Thoracic aorta (tissue), 2 donors: Measurements from ENCODE around the gene ALKBH3. TPM values are rescaled to one million over a fixed set of nuclear protein-coding genes. Genes with fewer than 3 reads are reported as not detected.

Experiments
- ATAC-seq: fragments of 150-250 bp; one replicate; pipeline ENCODE4 v1.8.0; 2017; ENCODE audit warnings: low read depth; ENCODE audit not compliant: insufficient number of reproducible peaks, low FRiP score
- DNase-seq: peaks from one replicate; pipeline ENCODE4 v3.0.0-alpha.2; 2020; ENCODE audit warnings: low spot score
- H3K27ac ChIP-seq, 2 donors: fragments of 200-600 bp; sonication (generic); 1 replicate in 1 of 2; 2 replicates in 1 of 2; pipeline ENCODE4 v1.5.1; 2016; ENCODE audit warnings: mild to moderate bottlenecking in 2 of 2, moderate library complexity in 2 of 2
- H3K27me3 ChIP-seq: fragments of 200-600 bp; sonication (generic); replicated peaks from 2 replicates; pipeline ENCODE4 v1.6.0; 2016; ENCODE audit warnings: mild to moderate bottlenecking; ENCODE audit not compliant: insufficient read depth
- H3K36me3 ChIP-seq: fragments of 200-600 bp; sonication (generic); one replicate; pipeline ENCODE4 v1.5.1; 2016
- H3K4me1 ChIP-seq, 2 donors: fragments of 200-600 bp; sonication (generic); 1 replicate in 1 of 2; 2 replicates in 1 of 2; pipeline versions ENCODE4 v1.5.1 to v1.6.0; 2016; ENCODE audit warnings: low read depth in 2 of 2, mild to moderate bottlenecking in 1 of 2; ENCODE audit not compliant: control insufficient read depth in 1 of 2
- H3K4me3 ChIP-seq: fragments of 200-600 bp; sonication (generic); 2 replicates; pipeline ENCODE4 v1.5.1; 2016; ENCODE audit warnings: mild to moderate bottlenecking
- H3K9me3 ChIP-seq: fragments of 200-600 bp; sonication (generic); 2 replicates; pipeline ENCODE4 v1.5.1; 2016
- total RNA-seq, 2 donors: library from RNA; depleted of rRNA; stranded (reverse); fragments of >200 nt; gene quantifications; one replicate each; pipeline versions ENCODE4 v1.1.0 to v1.2.3, GENCODE V29; 2016
- TF ChIP-seq, protein P1 (sequence below): fragments of 200-600 bp; sonication (generic); IDR thresholded peaks from one replicate; pipeline ENCODE4 v1.5.1; 2019; ENCODE audit warnings: antibody characterized with exemption

ALKBH3 gene
- total RNA-seq, 2 donors from 2014 or later = 28.1 to 65.5 TPM

DNA sequence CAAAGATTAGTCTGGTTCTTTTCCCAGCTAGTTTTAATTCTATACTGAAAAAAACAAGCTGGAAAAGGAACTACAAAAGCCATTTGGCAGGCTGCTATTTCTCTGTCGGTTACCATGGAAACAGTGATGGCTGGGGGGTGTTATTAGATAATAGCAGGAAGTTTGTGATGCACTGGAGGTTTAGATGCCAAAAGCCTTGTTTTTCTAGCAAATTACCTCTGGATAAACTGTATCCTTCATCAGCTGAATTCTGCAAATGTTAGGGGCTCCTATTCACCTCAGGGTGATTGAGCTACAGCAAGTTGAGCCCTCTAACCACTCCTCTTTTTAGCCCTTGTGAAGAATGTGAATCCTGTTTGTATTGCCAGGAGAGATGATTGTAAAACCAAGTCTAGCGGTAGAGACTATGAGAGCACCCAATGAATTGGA is 25.2 kb downstream of the ALKBH3 start:
- H3K27me3 ChIP-seq = no peaks in the 10 kb centered on the region
- H3K9me3 ChIP-seq = no peaks in the 10 kb centered on the region
- H3K27ac ChIP-seq = peak overlapping the region; percentile 33 to 38
- peak; percentile 33 for ATAC-seq
- peaks cover 10 to 16% of the 10 kb centered on the region in 2 donors for H3K4me1 ChIP-seq
- no peak overlapping the region for H3K4me3 ChIP-seq
- peaks cover 11% of the 10 kb centered on the region for H3K36me3 ChIP-seq
- TF ChIP-seq, protein P1, sequence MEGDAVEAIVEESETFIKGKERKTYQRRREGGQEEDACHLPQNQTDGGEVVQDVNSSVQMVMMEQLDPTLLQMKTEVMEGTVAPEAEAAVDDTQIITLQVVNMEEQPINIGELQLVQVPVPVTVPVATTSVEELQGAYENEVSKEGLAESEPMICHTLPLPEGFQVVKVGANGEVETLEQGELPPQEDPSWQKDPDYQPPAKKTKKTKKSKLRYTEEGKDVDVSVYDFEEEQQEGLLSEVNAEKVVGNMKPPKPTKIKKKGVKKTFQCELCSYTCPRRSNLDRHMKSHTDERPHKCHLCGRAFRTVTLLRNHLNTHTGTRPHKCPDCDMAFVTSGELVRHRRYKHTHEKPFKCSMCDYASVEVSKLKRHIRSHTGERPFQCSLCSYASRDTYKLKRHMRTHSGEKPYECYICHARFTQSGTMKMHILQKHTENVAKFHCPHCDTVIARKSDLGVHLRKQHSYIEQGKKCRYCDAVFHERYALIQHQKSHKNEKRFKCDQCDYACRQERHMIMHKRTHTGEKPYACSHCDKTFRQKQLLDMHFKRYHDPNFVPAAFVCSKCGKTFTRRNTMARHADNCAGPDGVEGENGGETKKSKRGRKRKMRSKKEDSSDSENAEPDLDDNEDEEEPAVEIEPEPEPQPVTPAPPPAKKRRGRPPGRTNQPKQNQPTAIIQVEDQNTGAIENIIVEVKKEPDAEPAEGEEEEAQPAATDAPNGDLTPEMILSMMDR = no peak
- no peak for DNase-seq

DNA sequence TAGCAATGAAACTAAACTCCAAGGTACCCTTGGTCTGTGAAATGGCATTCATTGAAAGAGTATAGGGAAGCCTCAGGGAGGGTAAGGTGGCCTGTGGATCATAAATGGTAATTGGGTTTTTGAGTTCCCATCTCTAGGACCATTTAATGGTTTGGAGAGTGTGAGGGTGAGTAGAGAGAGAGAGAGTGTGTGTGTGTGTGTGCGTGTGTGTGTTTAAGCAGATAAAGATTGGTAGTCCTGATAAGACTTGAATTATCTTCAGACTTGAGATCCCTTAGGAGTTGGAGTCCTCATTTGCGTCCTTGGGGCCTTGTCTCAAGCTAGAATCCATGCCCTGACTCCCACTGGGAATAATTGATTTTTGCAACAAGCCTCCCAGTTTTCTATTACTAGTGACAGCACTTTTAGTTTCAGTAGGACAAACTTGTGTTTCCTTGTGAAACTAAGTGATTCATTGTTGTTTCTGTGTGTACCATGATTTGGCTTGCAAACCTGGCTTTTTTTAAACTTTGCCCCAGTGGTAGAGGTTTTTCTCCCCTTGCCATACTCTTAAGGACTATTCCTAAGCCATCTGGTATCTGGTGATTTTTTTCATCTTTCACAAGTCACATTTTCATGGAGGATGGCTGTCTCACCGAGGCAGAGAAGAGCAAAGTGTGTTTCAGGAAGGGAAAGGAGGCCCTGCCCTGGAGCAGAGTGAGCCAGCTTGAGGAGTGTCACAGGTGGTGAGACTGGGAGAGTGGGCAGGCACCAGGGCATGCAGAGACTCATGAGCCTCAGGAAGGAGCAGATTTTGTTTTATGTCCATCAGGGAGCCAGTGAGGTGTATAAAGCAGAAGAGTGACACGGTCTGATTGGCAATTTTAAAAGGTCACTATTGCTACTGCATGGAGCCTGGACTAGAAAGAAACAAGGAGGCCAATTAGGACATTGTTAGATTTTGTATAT is 26.7 kb downstream of the ALKBH3 start:
- H3K27ac ChIP-seq = no peak overlapping the region
- no peak for ATAC-seq
- DNase-seq = no peak
- H3K9me3 ChIP-seq = no peaks in the 10 kb centered on the region
- no peak overlapping the region for H3K4me3 ChIP-seq
- H3K36me3 ChIP-seq = no peaks in the 10 kb centered on the region
- H3K27me3 ChIP-seq = no peaks in the 10 kb centered on the region
- peaks cover 10 to 16% of the 10 kb centered on the region in 2 donors for H3K4me1 ChIP-seq
- TF ChIP-seq, protein P1 = no peak

DNA sequence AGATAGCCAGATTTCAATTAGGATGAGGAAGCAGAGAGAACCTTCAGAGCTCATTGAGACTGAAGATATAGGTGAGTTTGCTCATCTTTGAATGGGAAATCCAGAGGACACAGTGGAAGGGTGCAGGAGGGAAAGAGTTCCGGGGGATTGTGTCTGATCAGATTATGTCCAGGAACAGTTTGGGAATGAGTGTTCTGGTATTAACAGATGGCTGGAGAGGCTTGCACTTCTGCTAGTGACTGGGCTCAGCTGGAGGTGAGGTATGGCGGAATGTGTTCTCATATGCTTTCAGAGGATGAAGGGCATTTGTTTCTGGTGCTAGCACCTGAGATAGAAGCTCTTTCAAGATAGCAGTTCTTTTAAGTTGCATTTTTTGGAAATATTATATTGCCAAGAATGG is 27.6 kb downstream of the ALKBH3 start:
- H3K27ac ChIP-seq = no peak overlapping the region

DNA sequence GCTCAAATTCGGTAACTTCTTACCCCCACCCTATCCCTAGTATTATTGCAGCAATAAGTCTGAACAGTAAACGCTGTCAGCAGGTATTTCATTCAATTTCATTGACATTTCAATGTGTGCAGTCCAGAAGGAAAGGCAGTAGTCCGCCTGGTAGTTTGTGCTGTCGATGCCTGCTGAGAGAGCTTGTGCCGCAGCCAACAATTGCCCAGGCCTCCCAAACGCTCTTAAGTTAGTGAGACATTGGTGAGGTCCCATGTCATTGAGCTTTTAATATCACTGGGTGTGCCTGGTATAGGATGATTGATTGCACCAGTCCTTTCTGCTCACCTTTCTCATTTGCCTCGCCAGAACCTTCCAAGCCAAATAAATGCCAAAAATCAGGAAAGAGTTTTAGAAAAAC is 28.1 kb downstream of the ALKBH3 start:
- Histone ChIP-seq H3K4me3 (no peak overlapping the region), H3K27me3 (no peaks in the 10 kb centered on the region), H3K36me3 (no peaks in the 10 kb centered on the region), H3K4me1 (peaks cover 10 to 16% of the 10 kb centered on the region in 2 donors), H3K9me3 (no peaks in the 10 kb centered on the region), H3K27ac (no peak overlapping the region)
- DNase-seq = no peak
- no peak for ATAC-seq
- TF ChIP-seq, protein P1 = no peak

More for the DNA sequence above, 27.6 kb downstream of the ALKBH3 start:
- Histone ChIP-seq H3K36me3 (no peaks in the 10 kb centered on the region), H3K4me3 (no peak overlapping the region), H3K9me3 (no peaks in the 10 kb centered on the region), H3K4me1 (peaks cover 10 to 16% of the 10 kb centered on the region in 2 donors), H3K27me3 (no peaks in the 10 kb centered on the region)
- DNase-seq (no peak), ATAC-seq (no peak)
- TF ChIP-seq, protein P1 = no peak

DNA sequence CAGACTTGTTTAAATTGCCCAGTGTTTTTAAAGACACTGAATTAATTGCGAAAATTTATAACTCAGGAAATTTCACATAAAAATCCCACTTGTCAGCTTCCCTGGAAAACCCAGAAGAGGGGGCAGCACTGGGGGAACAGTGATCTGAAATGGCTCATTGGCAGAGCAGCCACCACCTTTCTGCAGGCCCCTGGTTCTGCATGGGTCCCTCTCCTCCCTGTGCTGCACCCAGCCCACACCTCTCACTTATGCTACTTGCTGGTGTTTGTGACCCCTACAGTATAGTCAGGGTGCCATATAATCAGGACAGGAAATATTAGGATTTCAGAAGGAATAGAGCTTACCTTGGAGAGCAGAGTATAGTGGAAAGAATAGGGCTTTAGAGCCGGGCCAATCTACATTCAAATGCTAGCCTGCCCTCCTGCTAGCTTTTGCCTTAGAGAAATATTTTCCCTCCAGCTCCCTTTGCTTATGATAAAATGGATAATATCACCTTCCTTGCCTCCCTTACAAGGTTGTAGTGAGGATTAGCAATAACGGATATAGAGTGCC is 33.3 kb downstream of the ALKBH3 start:
- ATAC-seq = no peak
- no peak for DNase-seq
- TF ChIP-seq, protein P1 = no peak
- Histone ChIP-seq H3K27ac (no peak overlapping the region), H3K9me3 (no peaks in the 10 kb centered on the region), H3K36me3 (peaks cover 4% of the 10 kb centered on the region), H3K27me3 (no peaks in the 10 kb centered on the region), H3K4me3 (no peak overlapping the region), H3K4me1 (peaks cover 0 to 5% of the 10 kb centered on the region in 2 donors)
